Panc1 (cell line): Measurements from ENCODE around the gene FAM53B.

Experiments
- POLR2AphosphoS5 ChIP-seq: IDR thresholded peaks from 2 replicates; pipeline ENCODE4 v1.6.1; 2012; ENCODE audit warnings: mild to moderate bottlenecking, low read depth, low read length, moderate library complexity
- SIN3A ChIP-seq: IDR thresholded peaks from 2 replicates; pipeline ENCODE4 v1.6.1; 2012; ENCODE audit warnings: low read depth, mild to moderate bottlenecking, low read length, moderate library complexity, borderline replicate concordance; ENCODE audit not compliant: insufficient read depth
- TF ChIP-seq, protein P1 (sequence below): fragments of 450-650 bp; IDR thresholded peaks from 2 replicates; pipeline ENCODE4 v1.5.1; 2017; ENCODE audit warnings: mild to moderate bottlenecking
- TF ChIP-seq, protein P2 (sequence below), 2 experiments: IDR thresholded peaks; 2 replicates each; pipeline ENCODE4 v1.6.1; 2011 to 2012; ENCODE audit warnings: low read depth in 2 of 2, control low read depth in 1 of 2, low read length in 1 of 2, mild to moderate bottlenecking in 1 of 2, moderate library complexity in 1 of 2; ENCODE audit not compliant: insufficient read depth in 1 of 2

DNA sequence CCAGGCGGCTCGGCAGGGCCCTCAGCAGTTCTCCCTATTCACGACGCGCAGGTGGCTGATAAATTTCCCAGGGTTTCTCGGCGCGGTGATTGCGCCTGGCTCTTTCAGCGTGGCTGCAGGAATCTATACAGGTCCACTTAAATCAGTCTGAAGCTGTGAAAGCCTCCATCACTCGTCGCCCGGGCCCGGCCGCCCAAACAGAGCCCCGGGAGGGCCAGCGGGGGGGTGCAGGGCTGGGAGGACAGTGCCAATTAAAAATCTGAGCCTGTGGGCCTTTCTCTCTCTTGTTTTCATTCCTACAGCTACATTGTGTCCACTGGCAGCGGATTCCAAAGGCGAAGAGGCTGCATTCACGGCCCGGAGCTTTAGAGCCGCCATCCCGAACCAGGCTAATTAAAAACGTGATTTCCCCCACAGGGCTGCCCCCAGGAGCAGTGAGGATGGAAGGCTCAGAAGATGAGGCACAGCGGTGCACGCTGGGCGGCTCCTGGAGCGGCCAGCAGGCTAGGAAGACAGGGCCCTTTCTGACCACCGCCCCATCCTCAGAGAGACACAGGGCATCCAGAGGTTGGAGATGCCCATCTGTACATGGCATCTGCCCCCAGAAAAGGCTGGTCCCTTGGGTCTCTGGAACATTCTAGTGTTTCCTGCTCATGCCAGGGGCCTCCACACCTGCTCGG is 100.7 kb downstream of the FAM53B start:
- TF ChIP-seq, protein P1, sequence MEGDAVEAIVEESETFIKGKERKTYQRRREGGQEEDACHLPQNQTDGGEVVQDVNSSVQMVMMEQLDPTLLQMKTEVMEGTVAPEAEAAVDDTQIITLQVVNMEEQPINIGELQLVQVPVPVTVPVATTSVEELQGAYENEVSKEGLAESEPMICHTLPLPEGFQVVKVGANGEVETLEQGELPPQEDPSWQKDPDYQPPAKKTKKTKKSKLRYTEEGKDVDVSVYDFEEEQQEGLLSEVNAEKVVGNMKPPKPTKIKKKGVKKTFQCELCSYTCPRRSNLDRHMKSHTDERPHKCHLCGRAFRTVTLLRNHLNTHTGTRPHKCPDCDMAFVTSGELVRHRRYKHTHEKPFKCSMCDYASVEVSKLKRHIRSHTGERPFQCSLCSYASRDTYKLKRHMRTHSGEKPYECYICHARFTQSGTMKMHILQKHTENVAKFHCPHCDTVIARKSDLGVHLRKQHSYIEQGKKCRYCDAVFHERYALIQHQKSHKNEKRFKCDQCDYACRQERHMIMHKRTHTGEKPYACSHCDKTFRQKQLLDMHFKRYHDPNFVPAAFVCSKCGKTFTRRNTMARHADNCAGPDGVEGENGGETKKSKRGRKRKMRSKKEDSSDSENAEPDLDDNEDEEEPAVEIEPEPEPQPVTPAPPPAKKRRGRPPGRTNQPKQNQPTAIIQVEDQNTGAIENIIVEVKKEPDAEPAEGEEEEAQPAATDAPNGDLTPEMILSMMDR = no peak
- TF ChIP-seq POLR2AphosphoS5 (no peak), SIN3A (no peak)
- TF ChIP-seq, protein P2, sequence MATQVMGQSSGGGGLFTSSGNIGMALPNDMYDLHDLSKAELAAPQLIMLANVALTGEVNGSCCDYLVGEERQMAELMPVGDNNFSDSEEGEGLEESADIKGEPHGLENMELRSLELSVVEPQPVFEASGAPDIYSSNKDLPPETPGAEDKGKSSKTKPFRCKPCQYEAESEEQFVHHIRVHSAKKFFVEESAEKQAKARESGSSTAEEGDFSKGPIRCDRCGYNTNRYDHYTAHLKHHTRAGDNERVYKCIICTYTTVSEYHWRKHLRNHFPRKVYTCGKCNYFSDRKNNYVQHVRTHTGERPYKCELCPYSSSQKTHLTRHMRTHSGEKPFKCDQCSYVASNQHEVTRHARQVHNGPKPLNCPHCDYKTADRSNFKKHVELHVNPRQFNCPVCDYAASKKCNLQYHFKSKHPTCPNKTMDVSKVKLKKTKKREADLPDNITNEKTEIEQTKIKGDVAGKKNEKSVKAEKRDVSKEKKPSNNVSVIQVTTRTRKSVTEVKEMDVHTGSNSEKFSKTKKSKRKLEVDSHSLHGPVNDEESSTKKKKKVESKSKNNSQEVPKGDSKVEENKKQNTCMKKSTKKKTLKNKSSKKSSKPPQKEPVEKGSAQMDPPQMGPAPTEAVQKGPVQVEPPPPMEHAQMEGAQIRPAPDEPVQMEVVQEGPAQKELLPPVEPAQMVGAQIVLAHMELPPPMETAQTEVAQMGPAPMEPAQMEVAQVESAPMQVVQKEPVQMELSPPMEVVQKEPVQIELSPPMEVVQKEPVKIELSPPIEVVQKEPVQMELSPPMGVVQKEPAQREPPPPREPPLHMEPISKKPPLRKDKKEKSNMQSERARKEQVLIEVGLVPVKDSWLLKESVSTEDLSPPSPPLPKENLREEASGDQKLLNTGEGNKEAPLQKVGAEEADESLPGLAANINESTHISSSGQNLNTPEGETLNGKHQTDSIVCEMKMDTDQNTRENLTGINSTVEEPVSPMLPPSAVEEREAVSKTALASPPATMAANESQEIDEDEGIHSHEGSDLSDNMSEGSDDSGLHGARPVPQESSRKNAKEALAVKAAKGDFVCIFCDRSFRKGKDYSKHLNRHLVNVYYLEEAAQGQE (IDR thresholded peaks at IDR 0.05; ENCODE audit: insufficient read depth in 1 of 2, low read depth in 2 of 2, low read length in 1 of 2) = no peak
